DND-41 (cell line): ENCODE results near the gene ARL16.

Source experiments
- ATAC-seq: fragments of 200-7000 bp; cut with Tn5 transposase; 3 replicates; pipeline ENCODE4 v1.9.1; 2021; ENCODE audit warnings: low read depth; ENCODE audit not compliant: insufficient read depth
- DNase-seq: peaks from one replicate; pipeline ENCODE4 v3.0.0-alpha.2; 2020
- H2AFZ ChIP-seq: 2 replicates; pipeline ENCODE4 v1.6.0; 2012; ENCODE audit warnings: low read depth, low read length
- H3K27ac ChIP-seq: 2 replicates; pipeline ENCODE4 v1.5.1; 2012; ENCODE audit warnings: low read length, inconsistent platforms
- H3K27me3 ChIP-seq: fragments of 200-600 bp; sonication (generic); 2 replicates; pipeline ENCODE4 v1.6.0; 2012; ENCODE audit warnings: low read length, mild to moderate bottlenecking, inconsistent platforms; ENCODE audit not compliant: insufficient read depth, poor library complexity
- H3K36me3 ChIP-seq: 2 replicates; pipeline ENCODE4 v1.5.1; 2012; ENCODE audit warnings: low read length, inconsistent platforms; ENCODE audit not compliant: insufficient read depth
- H3K4me1 ChIP-seq: 2 replicates; pipeline ENCODE4 v1.5.1; 2012; ENCODE audit warnings: mild to moderate bottlenecking, low read length; ENCODE audit not compliant: insufficient read depth
- H3K4me2 ChIP-seq: 2 replicates; pipeline ENCODE4 v1.6.0; 2012; ENCODE audit warnings: mild to moderate bottlenecking, moderate library complexity, low read length, inconsistent platforms; ENCODE audit not compliant: insufficient read depth
- H3K4me3 ChIP-seq, 2 experiments: fragments of 200-600 bp in 1 of 2; shearing (Covaris generic) in 1 of 2; 2 replicates each; pipeline ENCODE4 v1.5.1; 2012 to 2016; ENCODE audit warnings: inconsistent platforms in 2 of 2, low read length in 2 of 2, mild to moderate bottlenecking in 2 of 2, low read depth in 1 of 2, moderate library complexity in 1 of 2
- H3K79me2 ChIP-seq: 2 replicates; pipeline ENCODE4 v1.6.0; 2012; ENCODE audit warnings: low read length, inconsistent platforms; ENCODE audit not compliant: insufficient read depth
- H3K9ac ChIP-seq: 2 replicates; pipeline ENCODE4 v1.6.0; 2012; ENCODE audit warnings: low read depth, mild to moderate bottlenecking, inconsistent platforms, low read length, moderate library complexity
- H3K9me3 ChIP-seq: 2 replicates; pipeline ENCODE4 v1.5.1; 2012; ENCODE audit warnings: low read length, moderate library complexity, mild to moderate bottlenecking, inconsistent platforms; ENCODE audit not compliant: insufficient read depth, severe bottlenecking
- H4K20me1 ChIP-seq: 2 replicates; pipeline ENCODE4 v1.6.0; 2012; ENCODE audit warnings: low read length; ENCODE audit not compliant: insufficient read depth
- CTCF ChIP-seq: IDR thresholded peaks from 2 replicates; pipeline ENCODE4 v1.5.1; 2012; ENCODE audit warnings: borderline replicate concordance, low read length, moderate library complexity, mild to moderate bottlenecking; ENCODE audit not compliant: poor library complexity, severe bottlenecking; ENCODE audit errors: extremely low read depth
- EZH2 ChIP-seq: IDR thresholded peaks from 3 replicates; pipeline ENCODE4 v1.6.1; 2012; ENCODE audit warnings: borderline replicate concordance, low read depth, mild to moderate bottlenecking, moderate library complexity, low read length, inconsistent platforms; ENCODE audit not compliant: severe bottlenecking

Gene ARL16

GRCh38 chr17:81713004-81713555 lies 29.5 kb upstream of the ARL16 start:
- TF ChIP-seq EZH2 (no peak), CTCF (no peak)
- peaks cover 44% of the 10 kb centered on the region for H3K4me1 ChIP-seq
- peaks cover 31% of the 10 kb centered on the region for H3K79me2 ChIP-seq
- peaks cover 31% of the 10 kb centered on the region for H4K20me1 ChIP-seq
- H3K9ac ChIP-seq, result peak overlapping the region; percentile 93
- peak overlapping the region; percentile 75 for H3K27ac ChIP-seq
- H3K36me3 ChIP-seq, result peaks cover 34% of the 10 kb centered on the region
- DNase-seq (no peak), ATAC-seq (no peak)
- peak overlapping the region; percentile 81; the same call in 1 of the 2 replicates for H2AFZ ChIP-seq
- H3K9me3 ChIP-seq, result no peaks in the 10 kb centered on the region
- H3K27me3 ChIP-seq, result no peaks in the 10 kb centered on the region
- peak overlapping the region; percentile 83 to 96; a peak in 3 of 4 replicates for H3K4me3 ChIP-seq
- peak overlapping the region; percentile 99 for H3K4me2 ChIP-seq

DNA sequence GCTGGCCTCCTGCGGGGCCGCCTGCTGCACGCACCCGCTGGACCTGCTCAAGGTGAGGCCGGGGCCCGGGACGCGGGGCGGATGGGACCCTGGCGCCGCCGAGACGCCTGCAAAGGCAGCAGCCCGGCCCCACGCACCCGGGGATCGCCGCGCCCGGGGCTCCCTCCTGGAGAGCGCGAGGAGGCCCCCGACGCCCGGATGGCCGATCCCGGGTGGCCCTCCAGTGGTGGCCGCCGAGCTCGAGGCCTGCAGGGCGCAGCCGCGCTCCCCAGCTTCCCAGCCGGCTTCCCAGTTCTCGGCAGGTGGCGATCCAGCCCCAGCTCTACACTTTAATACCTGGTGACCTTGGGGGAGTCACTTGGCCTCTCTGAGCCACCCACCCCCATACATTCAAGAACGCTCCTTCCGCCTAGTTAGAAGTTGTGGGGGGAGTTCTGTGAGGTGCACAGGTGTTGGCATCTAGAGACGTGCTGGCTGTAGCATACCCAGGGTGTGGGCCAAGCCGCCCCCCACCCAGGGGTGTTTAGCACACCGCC lies 28.9 kb upstream of the ARL16 start:
- TF ChIP-seq EZH2, result no peak
- peak; percentile 37 for TF ChIP-seq CTCF
- peak overlapping the region; percentile 75 for H3K27ac ChIP-seq
- H4K20me1 ChIP-seq, result peaks cover 37% of the 10 kb centered on the region
- peak overlapping the region; percentile 81 for H2AFZ ChIP-seq
- H3K4me1 ChIP-seq, result peaks cover 44% of the 10 kb centered on the region
- H3K9me3 ChIP-seq, result no peaks in the 10 kb centered on the region
- H3K9ac ChIP-seq, result peak overlapping the region; percentile 93
- peaks cover 34% of the 10 kb centered on the region for H3K36me3 ChIP-seq
- ATAC-seq (peak; percentile 32), DNase-seq (peak; percentile 39)
- peaks cover 31% of the 10 kb centered on the region for H3K79me2 ChIP-seq
- H3K4me2 ChIP-seq, result peak overlapping the region; percentile 99
- H3K27me3 ChIP-seq, result no peaks in the 10 kb centered on the region
- peak overlapping the region; percentile 83 to 96 for H3K4me3 ChIP-seq

DNA sequence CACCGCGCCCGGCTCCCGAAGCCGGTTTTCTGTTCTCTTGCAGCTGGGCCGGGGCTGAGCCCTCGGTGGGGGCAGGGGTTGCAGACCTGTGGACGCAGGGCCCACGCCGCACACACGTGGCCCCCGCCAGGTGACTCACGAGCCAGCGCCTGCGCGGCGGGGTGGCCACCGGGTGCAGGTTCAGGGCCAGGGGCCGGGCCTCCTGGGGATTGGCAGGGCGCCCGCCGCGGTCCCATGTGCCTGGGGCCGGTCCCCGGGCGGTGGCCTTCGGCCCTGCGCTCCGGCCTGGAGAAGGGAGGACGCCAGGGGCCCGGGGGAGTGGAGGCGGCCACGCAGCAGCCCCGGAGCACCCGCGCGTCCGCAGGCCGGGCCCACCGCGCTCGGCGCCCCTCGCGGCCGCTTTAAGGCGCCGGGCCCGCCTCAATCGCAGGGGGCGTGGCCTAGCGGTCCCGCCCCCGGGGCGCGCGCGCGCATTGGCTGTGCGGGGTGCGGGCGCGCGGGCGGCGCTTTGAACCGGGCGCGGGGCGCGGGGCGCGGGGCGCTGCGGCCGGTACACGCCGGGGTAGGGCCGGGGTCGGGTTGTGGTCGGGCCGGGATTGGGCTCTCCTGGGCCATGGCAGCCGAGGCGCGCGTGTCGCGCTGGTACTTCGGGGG lies 28.3 kb upstream of the ARL16 start, which contains the start of gene SLC25A10:
Gene SLC25A10, plus strand, starts transcription at position 471 of the 654 bp plus-strand sequence. Its CDS starts 143 bp downstream, at position 614.
- no peaks in the 10 kb centered on the region for H3K9me3 ChIP-seq
- H3K4me1 ChIP-seq, result peaks cover 44% of the 10 kb centered on the region
- DNase-seq (peak; percentile 75), ATAC-seq (peak; percentile 72)
- TF ChIP-seq CTCF, result no peak
- no peak for TF ChIP-seq EZH2
- H3K27ac ChIP-seq, result peak within 1 kb of the TSS; percentile 75
- peak within 1 kb of the TSS; percentile 90 for H2AFZ ChIP-seq
- H4K20me1 ChIP-seq, result peaks cover 40% of the 10 kb centered on the region
- H3K4me2 ChIP-seq, result peak within 1 kb of the TSS; percentile 99
- H3K4me3 ChIP-seq, result peak within 1 kb of the TSS; percentile 83 to 96
- peaks cover 31% of the 10 kb centered on the region for H3K79me2 ChIP-seq
- peaks cover 35% of the 10 kb centered on the region for H3K36me3 ChIP-seq
- H3K9ac ChIP-seq, result peak within 1 kb of the TSS; percentile 93
- no peaks in the 10 kb centered on the region for H3K27me3 ChIP-seq
